ENCODE data around the gene CADPS.

DNA sequence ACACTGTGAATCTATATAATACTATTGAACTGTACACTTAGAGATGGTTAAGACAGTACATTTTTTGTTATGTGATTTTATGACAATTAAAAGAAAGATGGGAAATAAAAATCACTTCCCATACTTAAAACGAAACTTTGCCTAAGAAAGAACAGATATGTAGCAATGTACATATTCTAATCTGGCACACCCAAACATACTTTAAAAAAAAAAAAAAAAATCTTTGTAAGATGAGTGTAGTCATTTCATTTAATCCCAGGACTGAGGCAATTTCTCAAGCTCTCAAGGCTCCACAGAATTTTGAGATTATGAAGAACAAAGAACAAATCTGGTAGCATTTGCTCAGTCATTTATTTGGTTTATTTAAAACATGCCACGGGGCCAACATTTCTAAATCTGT, 461.5 kb downstream of the CADPS start:
- TF ChIP-seq ISL1 (CRISPR knock-in tag; IDR thresholded peaks at IDR 0.05) (no peak), ZC3H10 (CRISPR knock-in tag; IDR thresholded peaks at IDR 0.05) (no peak), PATZ1 (CRISPR knock-in tag; IDR thresholded peaks at IDR 0.05; ENCODE audit: borderline replicate concordance) (no peak), OSR1 (CRISPR knock-in tag; IDR thresholded peaks at IDR 0.05) (no peak), ARNTL (CRISPR knock-in tag; IDR thresholded peaks at IDR 0.05; ENCODE audit: borderline replicate concordance, low read depth) (no peak), SNAI2 (CRISPR knock-in tag; IDR thresholded peaks at IDR 0.05) (no peak), CREB5 (CRISPR knock-in tag; IDR thresholded peaks at IDR 0.05; ENCODE audit: low read depth) (no peak), TOX (CRISPR knock-in tag; IDR thresholded peaks at IDR 0.05; ENCODE audit: borderline replicate concordance) (no peak), BACH2 (CRISPR knock-in tag; IDR thresholded peaks at IDR 0.05; ENCODE audit: borderline replicate concordance) (no peak), RARB (CRISPR knock-in tag; IDR thresholded peaks at IDR 0.05) (no peak)
